Measurements from ENCODE around the gene FANCI.

FANCI gene

DNA sequence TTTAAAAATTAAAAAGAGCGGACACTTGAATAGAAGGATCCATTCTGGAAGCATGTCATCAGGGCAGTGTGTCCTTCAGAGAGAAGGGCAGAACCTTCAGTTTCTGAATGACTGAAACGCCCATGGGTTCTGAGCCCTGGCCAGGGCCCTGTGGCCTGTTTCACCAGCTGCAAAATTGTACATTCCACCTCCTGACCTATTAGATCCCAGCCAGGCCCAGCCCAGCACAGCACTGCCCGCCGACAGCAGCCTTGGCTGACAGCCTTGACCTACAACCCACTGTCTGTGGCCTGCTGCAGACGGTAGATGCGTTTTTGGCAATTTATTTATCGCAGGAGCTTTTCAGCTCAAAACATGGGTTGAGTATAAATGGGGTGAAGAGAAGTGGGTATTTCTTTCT lies 96.8 kb downstream of the FANCI start:
- no peak overlapping the region for H2AFZ ChIP-seq (ENCODE audit: low read length)
- no peaks in the 10 kb centered on the region for H4K20me1 ChIP-seq (ENCODE audit: insufficient read depth, low read length)
- no peaks in the 10 kb centered on the region for H3K9me3 ChIP-seq (replicated peaks; ENCODE audit: insufficient read depth, low read length)
- no peak overlapping the region for H3K27ac ChIP-seq (ENCODE audit: low read length)
- no peak overlapping the region for H3K9ac ChIP-seq (ENCODE audit: low read length)
- DNase-seq: no peak
- no peak overlapping the region for H3K4me3 ChIP-seq (ENCODE audit: low read length)
- peaks cover 9% of the 10 kb centered on the region for H3F3A ChIP-seq (ENCODE audit: insufficient read depth, low read length)
- no peaks in the 10 kb centered on the region for H3K9me2 ChIP-seq (replicated peaks; ENCODE audit: insufficient read depth, low read length)
- no peaks in the 10 kb centered on the region for H3K27me3 ChIP-seq (replicated peaks; ENCODE audit: insufficient read depth, low read length)
- H3K79me2 ChIP-seq (ENCODE audit: low read length): no peaks in the 10 kb centered on the region
- H3K36me3 ChIP-seq (replicated peaks; ENCODE audit: insufficient read depth, low read length): no peaks in the 10 kb centered on the region
- H3K4me2 ChIP-seq (ENCODE audit: low read depth, low read length): no peak overlapping the region
- 0 out of 2 replicates have a peak, but pooled peaks cover 6% of the 10 kb centered on the region for H3K4me1 ChIP-seq (ENCODE audit: low read length)
- TF ChIP-seq EZH2 (optimal IDR thresholded peaks at IDR 0.05; ENCODE audit: low read depth, low read length): no peak
- TF ChIP-seq EZH2phosphoT487 (IDR thresholded peaks at IDR 0.05; ENCODE audit: low read length): no peak
- TF ChIP-seq, protein P1, sequence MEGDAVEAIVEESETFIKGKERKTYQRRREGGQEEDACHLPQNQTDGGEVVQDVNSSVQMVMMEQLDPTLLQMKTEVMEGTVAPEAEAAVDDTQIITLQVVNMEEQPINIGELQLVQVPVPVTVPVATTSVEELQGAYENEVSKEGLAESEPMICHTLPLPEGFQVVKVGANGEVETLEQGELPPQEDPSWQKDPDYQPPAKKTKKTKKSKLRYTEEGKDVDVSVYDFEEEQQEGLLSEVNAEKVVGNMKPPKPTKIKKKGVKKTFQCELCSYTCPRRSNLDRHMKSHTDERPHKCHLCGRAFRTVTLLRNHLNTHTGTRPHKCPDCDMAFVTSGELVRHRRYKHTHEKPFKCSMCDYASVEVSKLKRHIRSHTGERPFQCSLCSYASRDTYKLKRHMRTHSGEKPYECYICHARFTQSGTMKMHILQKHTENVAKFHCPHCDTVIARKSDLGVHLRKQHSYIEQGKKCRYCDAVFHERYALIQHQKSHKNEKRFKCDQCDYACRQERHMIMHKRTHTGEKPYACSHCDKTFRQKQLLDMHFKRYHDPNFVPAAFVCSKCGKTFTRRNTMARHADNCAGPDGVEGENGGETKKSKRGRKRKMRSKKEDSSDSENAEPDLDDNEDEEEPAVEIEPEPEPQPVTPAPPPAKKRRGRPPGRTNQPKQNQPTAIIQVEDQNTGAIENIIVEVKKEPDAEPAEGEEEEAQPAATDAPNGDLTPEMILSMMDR (IDR thresholded peaks at IDR 0.05; ENCODE audit: low read length): no peak

DNA sequence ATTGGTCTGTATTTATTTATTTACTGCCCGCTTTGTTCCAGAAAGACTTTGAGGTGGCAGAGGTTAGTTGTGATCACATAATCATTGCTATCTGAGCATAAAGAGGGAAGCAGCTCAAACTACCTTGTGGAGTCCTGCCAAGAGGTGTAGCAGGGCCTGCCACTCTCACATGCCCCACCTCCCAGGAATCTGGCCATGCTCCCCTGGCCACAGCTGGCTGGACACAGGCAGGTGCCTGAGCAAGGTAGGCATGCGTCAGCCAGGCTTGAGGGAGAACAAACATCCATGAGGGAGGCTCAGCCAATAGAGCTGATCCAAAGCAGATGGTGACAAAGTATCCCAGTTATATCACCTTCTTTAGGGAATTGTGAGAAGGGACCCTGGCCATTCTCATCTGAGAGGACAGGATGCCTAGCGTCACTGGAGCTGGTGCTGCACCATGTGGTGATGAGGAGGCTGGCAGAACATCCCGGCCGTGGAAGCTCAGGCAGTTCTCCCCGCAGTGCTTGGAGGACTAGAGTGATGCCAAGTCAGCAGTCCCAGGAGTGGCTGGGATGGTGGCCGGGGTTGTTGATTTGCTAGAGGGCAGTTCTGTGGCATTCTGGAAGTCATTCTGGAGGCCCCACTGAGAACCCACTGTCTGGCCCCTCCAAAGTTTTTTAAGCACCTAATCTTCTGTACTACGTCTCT lies 97.7 kb downstream of the FANCI start:
- Histone ChIP-seq H3F3A (ENCODE audit: insufficient read depth, low read length) (no peaks in the 10 kb centered on the region), H3K79me2 (ENCODE audit: low read length) (no peaks in the 10 kb centered on the region), H2AFZ (ENCODE audit: low read length) (no peak overlapping the region), H3K4me2 (ENCODE audit: low read depth, low read length) (no peak overlapping the region), H3K4me3 (ENCODE audit: low read length) (no peak overlapping the region), H3K27ac (ENCODE audit: low read length) (no peak overlapping the region), H3K27me3 (replicated peaks; ENCODE audit: insufficient read depth, low read length) (no peaks in the 10 kb centered on the region), H4K20me1 (ENCODE audit: insufficient read depth, low read length) (no peaks in the 10 kb centered on the region), H3K9ac (ENCODE audit: low read length) (no peak overlapping the region), H3K4me1 (ENCODE audit: low read length) (no peaks in the 10 kb centered on the region), H3K9me3 (replicated peaks; ENCODE audit: insufficient read depth, low read length) (no peaks in the 10 kb centered on the region), H3K36me3 (replicated peaks; ENCODE audit: insufficient read depth, low read length) (no peaks in the 10 kb centered on the region), H3K9me2 (replicated peaks; ENCODE audit: insufficient read depth, low read length) (no peaks in the 10 kb centered on the region)
- no peak for DNase-seq
- TF ChIP-seq EZH2 (optimal IDR thresholded peaks at IDR 0.05; ENCODE audit: low read depth, low read length) (no peak), EZH2phosphoT487 (IDR thresholded peaks at IDR 0.05; ENCODE audit: low read length) (no peak)
- TF ChIP-seq, protein P1 (IDR thresholded peaks at IDR 0.05; ENCODE audit: low read length): no peak

DNA sequence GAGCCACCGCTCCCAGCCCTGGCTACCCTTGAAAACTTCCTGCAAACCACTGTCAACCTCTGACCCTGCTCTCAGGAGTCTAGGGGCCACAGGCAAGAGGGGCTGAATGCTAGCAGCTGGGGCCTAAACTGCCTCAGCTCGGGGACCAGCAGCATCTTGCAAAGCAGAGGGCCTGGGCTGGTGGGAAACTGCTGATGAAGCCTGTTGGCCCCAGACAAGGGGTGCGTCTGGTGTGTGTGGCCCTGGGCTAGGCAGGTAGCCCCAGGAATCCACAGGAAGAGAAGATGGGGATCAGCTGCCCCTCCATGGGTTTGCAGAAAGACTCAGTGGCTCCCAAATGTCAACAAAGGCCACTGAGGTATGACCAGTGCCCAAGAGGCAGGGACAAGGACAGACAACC lies 99.1 kb downstream of the FANCI start:
- Histone ChIP-seq H3K27me3 (replicated peaks; ENCODE audit: insufficient read depth, low read length) (no peaks in the 10 kb centered on the region), H3K9ac (ENCODE audit: low read length) (no peak overlapping the region), H4K20me1 (ENCODE audit: insufficient read depth, low read length) (no peaks in the 10 kb centered on the region), H3F3A (ENCODE audit: insufficient read depth, low read length) (no peaks in the 10 kb centered on the region), H3K9me3 (replicated peaks; ENCODE audit: insufficient read depth, low read length) (no peaks in the 10 kb centered on the region), H2AFZ (ENCODE audit: low read length) (no peak overlapping the region), H3K79me2 (ENCODE audit: low read length) (no peaks in the 10 kb centered on the region), H3K9me2 (replicated peaks; ENCODE audit: insufficient read depth, low read length) (no peaks in the 10 kb centered on the region), H3K27ac (ENCODE audit: low read length) (no peak overlapping the region), H3K4me3 (ENCODE audit: low read length) (no peak overlapping the region), H3K4me1 (ENCODE audit: low read length) (no peaks in the 10 kb centered on the region), H3K4me2 (ENCODE audit: low read depth, low read length) (no peak overlapping the region), H3K36me3 (replicated peaks; ENCODE audit: insufficient read depth, low read length) (no peaks in the 10 kb centered on the region)
- no peak for DNase-seq
- TF ChIP-seq, protein P1 (IDR thresholded peaks at IDR 0.05; ENCODE audit: low read length): no peak
- TF ChIP-seq EZH2 (optimal IDR thresholded peaks at IDR 0.05; ENCODE audit: low read depth, low read length) (no peak), EZH2phosphoT487 (IDR thresholded peaks at IDR 0.05; ENCODE audit: low read length) (no peak)
